ENCODE data around the gene HSD17B11. TPM values are rescaled to one million over a fixed set of nuclear protein-coding genes. Genes with fewer than 3 reads are reported as not detected.
"Not testable (repeated sequence)": the region's sequence is repeated elsewhere in the genome, so short reads cannot be mapped to it uniquely, and the experiment has no call there.

HSD17B11 gene
- total and polyA plus RNA-seq, 8 donors, result 46.4 to 84.3 (median 76.8) TPM

GRCh38 chr4:87305562-87305961 is 85.4 kb downstream of the HSD17B11 start:
- intact Hi-C loops (cut with DNase I), result no loop called here
- H3K27ac ChIP-seq, result no peak overlapping the region

GRCh38 chr4:87304745-87305432 is 86.1 kb downstream of the HSD17B11 start:
- DNase-seq, result peak in 1 of 4 donors; percentile 36
- intact Hi-C loops (cut with DNase I), result no loop called here
- H3K27me3 ChIP-seq, result no peaks in the 10 kb centered on the region
- ATAC-seq, result peak; percentile 92
- no peaks in the 10 kb centered on the region for H3K9me3 ChIP-seq
- H3K4me3 ChIP-seq, result no peak overlapping the region
- no peak for TF ChIP-seq CTCF (IDR thresholded peaks at IDR 0.05)
- peaks cover 0 to 5% of the 10 kb centered on the region in 2 donors for H3K4me1 ChIP-seq
- H3K27ac ChIP-seq, result peak overlapping the region; percentile 65 to 68
- H3K36me3 ChIP-seq, result peaks cover 0 to 3% of the 10 kb centered on the region in 2 donors

More at GRCh38 chr4:87305562-87305961, 85.4 kb downstream of the HSD17B11 start:
- Histone ChIP-seq H3K27me3 (no peaks in the 10 kb centered on the region), H3K4me1 (peaks cover 0 to 5% of the 10 kb centered on the region in 2 donors), H3K36me3 (peaks cover 0 to 5% of the 10 kb centered on the region in 2 donors), H3K4me3 (no peak overlapping the region), H3K9me3 (no peaks in the 10 kb centered on the region)
- DNase-seq (no peak), ATAC-seq (no peak)
- no peak for TF ChIP-seq CTCF (IDR thresholded peaks at IDR 0.05)

- Histone ChIP-seq H3K9me3 (peaks cover 0 to under 1% of the 10 kb centered on the region in 2 donors), H3K4me3 (no peak overlapping the region), H3K27me3 (no peaks in the 10 kb centered on the region), H3K36me3 (no peaks in the 10 kb centered on the region), H3K4me1 (peaks cover 0 to under 1% of the 10 kb centered on the region in 2 donors), H3K27ac (no peak overlapping the region)
- peak; percentile 73 for ATAC-seq
- TF ChIP-seq CTCF (IDR thresholded peaks at IDR 0.05), result no peak
- peak in 1 of 4 donors; percentile 13 for DNase-seq
- intact Hi-C loops (cut with DNase I), result no loop called here
Measured at GRCh38 chr4:87299898-87300297, 91.1 kb downstream of the HSD17B11 start.

- no peak for ATAC-seq
- H3K36me3 ChIP-seq, result no peaks in the 10 kb centered on the region
- H3K4me1 ChIP-seq, result no peaks in the 10 kb centered on the region
- H3K9me3 ChIP-seq, result peaks cover 0 to 15% of the 10 kb centered on the region in 2 donors
- no peak overlapping the region for H3K4me3 ChIP-seq
- intact Hi-C loops (cut with DNase I), result no loop called here
- no peak overlapping the region for H3K27ac ChIP-seq
- no peak for TF ChIP-seq CTCF (IDR thresholded peaks at IDR 0.05)
- DNase-seq, result no peak
- no peaks in the 10 kb centered on the region for H3K27me3 ChIP-seq
Measured at GRCh38 chr4:87298362-87298761, 92.6 kb downstream of the HSD17B11 start.

- ATAC-seq, H3K4me1 ChIP-seq, H3K36me3 ChIP-seq: not testable (repeated sequence)
Measured at GRCh38 chr4:87294911-87295310, 96.1 kb downstream of the HSD17B11 start.

GRCh38 chr4:87293889-87294288 is 97.1 kb downstream of the HSD17B11 start:
- ATAC-seq; intact Hi-C loops (cut with DNase I); H3K36me3 ChIP-seq: not testable (repeated sequence)

More at GRCh38 chr4:87294911-87295310, 96.1 kb downstream of the HSD17B11 start:
- H3K9me3 ChIP-seq, result peaks cover 0 to 23% of the 10 kb centered on the region in 2 donors
- H3K4me3 ChIP-seq; H3K27me3 ChIP-seq; H3K27ac ChIP-seq; intact Hi-C loops (cut with DNase I); DNase-seq: not testable (repeated sequence)

More at GRCh38 chr4:87293889-87294288, 97.1 kb downstream of the HSD17B11 start:
- peaks cover 0 to 23% of the 10 kb centered on the region in 2 donors for H3K9me3 ChIP-seq
- not testable (repeated sequence) for H3K27me3 ChIP-seq, H3K4me1 ChIP-seq, H3K4me3 ChIP-seq, H3K27ac ChIP-seq, DNase-seq

Measured in left lung (tissue), 10 donors.